HFF-Myc (cell line): ENCODE results near the gene STK4.

ENCODE experiments used
- DNase-seq: peaks from one replicate; pipeline ENCODE4 v3.0.0-alpha.2; 2011; ENCODE audit warnings: low read depth; ENCODE audit errors: extremely low read depth
- H3K4me3 ChIP-seq: replicated peaks from 2 replicates; pipeline ENCODE4 v1.5.1; 2011; ENCODE audit warnings: low read depth, mild to moderate bottlenecking, control low read depth, low read length
- CTCF ChIP-seq: IDR thresholded peaks from 2 replicates; pipeline ENCODE4 v1.5.1; 2012; ENCODE audit warnings: mild to moderate bottlenecking, low read depth, low read length, control low read depth; ENCODE audit errors: missing control alignments

STK4 gene

DNA sequence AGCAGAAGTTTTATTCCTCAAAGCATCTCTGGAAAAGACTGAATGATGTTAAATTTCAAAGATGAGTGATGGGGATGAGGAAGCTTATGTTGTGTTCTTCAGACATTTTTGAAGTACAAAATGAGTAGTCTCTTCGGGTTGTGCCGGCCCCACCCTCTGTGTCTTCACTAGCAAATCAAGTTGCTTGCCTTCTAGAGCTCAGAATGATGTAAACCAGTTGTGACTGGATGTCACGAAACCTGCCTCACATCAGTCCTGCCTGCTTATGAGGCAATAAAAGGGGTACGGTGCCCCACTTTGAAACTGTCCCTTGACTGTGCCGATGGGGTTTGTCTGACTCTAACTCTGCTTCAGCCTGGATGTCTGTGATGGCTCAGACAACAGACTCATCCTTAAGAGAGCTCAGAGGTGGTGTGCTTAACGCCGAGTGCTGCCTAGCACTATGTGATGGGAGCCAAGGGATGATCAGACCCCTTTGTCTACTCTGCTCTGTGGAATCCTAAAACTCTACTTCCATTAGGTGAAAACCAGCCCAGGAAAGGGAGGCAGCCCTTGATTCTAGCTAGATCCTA lies 25.1 kb upstream of the STK4 start:
- no peak overlapping the region for H3K4me3 ChIP-seq
- no peak for TF ChIP-seq CTCF
- DNase-seq, result no peak

DNA sequence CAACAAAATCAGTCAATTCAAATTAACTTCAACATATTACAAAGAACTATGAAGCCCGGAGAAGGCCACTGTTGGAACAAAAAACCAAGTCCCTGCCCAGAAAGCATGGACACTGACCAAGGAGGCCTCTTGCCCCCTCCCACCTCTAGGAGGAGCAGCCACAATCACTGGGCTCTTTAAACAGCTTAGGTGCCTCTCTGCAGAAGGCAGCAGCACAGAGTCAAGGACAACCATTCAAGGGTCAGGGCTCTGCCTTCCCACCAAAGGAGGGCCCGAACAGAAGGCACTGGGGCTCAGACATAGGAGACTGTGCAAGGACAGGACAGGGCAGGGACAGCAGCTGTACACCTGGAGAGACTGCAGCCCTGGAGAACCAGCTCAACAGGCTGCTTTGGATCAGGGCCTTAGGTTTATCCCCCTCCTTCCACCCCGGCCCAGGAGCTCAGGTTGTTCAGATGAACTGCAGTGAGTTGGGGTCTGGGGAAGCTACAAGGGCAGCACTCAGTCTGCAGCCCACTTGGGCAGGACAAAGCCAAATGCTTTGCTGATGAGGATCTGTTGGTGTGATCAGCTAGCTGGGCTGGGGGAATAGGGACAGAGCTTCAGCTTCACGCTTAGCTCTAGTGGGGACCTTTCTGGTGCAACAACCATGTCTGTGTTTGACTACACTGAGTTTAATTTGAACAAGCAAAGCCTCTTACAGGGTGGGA lies 23.9 kb upstream of the STK4 start:
- TF ChIP-seq CTCF, result no peak
- no peak overlapping the region for H3K4me3 ChIP-seq
- DNase-seq, result no peak

DNA sequence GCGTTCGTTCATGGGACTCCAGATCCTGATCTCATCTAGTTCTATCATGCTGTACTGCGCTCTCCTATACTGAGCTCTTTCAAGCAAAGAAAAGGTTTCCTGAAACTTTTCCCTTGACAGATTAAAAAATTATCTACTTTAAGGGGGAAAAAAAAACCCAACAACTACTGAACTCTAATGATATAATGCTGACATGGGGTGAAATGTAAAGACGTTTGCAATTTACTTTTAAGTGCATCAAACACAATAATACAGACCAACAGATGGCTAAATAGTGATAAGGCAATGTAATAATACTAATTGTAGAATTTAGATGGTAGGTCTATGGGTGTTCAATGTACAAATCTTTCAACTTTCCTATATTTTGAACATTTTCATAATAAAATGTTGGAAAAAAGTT lies 22.5 kb upstream of the STK4 start:
- no peak for DNase-seq
- TF ChIP-seq CTCF, result no peak
- no peak overlapping the region for H3K4me3 ChIP-seq

- no peak for TF ChIP-seq CTCF
- DNase-seq, result no peak
- H3K4me3 ChIP-seq, result no peak overlapping the region
These were observed 21.1 kb upstream of the STK4 start for GRCh38 chr20:44945261-44945660.

- no peak for DNase-seq
- H3K4me3 ChIP-seq, result no peak overlapping the region
- no peak for TF ChIP-seq CTCF
These were observed 19.9 kb upstream of the STK4 start for GRCh38 chr20:44946271-44946852.

- no peak overlapping the region for H3K4me3 ChIP-seq
- TF ChIP-seq CTCF, result no peak
- no peak for DNase-seq
These were observed 18.2 kb upstream of the STK4 start for GRCh38 chr20:44948107-44948506.
